Kasumi-1 (cell line): Measurements from ENCODE around the gene ARID1B.

ENCODE experiments used
- DNase-seq, 2 experiments: peaks; one replicate each; lab custom pipeline; 2025; lab: John Stamatoyannopoulos, UW

ARID1B gene

GRCh38 chr6:157076451-157076822 lies 299.3 kb downstream of the ARID1B start:
- DNase-seq = no peak

- no peak for DNase-seq
These were observed 300.1 kb downstream of the ARID1B start for GRCh38 chr6:157077251-157077650.

DNA sequence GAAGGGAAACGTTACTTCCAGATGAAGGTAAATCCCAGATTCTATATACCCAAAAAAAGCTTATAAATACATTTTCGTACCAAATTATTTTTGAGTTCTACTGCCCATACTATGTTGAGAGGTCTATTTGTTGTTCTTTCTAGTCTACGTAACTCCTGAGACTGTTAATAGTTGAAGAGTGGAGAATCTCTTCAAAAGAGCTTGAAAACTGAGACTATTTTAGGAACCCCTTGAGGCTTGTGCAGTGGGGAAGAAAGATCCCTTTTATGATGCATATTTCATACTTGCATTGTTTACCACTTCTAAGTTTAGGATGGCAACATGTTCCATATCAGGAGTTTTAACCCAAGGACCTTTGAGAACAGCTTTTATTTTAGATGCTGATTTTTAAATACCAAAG lies 301.1 kb downstream of the ARID1B start:
- no peak for DNase-seq

DNA sequence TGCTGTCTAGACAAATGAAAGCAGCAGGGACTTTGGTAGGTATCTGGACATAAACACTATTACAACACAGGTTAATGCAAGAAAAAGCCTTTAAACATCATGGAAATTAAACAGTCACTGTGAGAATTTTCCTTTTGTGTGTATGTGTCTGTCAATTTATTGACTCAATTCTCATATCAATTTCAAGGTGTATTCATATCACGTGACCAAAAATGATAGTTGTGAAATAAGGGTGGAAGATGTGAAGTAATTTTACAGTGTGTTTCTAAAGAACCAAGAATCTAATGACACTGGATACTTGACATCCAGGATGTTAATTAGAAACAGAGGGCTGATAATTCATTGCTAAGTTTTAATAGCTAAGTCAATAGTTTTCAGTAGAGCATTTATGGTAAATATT lies 302.1 kb downstream of the ARID1B start:
- no peak for DNase-seq

GRCh38 chr6:157079771-157080170 lies 302.6 kb downstream of the ARID1B start:
- DNase-seq = peak; percentile 43 to 47

GRCh38 chr6:157080986-157081391 lies 303.8 kb downstream of the ARID1B start:
- DNase-seq = no peak

- no peak for DNase-seq
These were observed 306.2 kb downstream of the ARID1B start for GRCh38 chr6:157083343-157083742.

DNA sequence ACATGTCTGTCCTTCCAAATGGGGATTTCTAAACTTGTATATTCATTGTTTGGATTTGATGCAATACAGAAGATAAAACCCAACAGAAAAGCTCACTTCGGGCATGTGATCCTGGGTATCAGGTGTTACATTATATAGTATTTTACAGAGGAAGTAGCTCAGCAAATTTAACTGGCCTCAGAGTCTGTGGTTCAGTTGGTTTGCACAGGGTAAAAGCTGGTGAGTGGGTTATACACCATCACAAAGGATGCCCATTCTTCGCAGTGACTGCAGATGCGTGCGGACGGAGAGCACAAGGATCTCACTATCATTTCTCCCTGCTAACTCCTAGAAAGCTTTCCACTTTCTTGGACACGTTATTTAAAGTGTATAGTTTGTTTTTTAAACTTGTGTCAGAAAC lies 309.5 kb downstream of the ARID1B start:
- no peak for DNase-seq

GRCh38 chr6:157087974-157088373 lies 310.8 kb downstream of the ARID1B start:
- no peak for DNase-seq

- DNase-seq = no peak
These were observed 311.7 kb downstream of the ARID1B start for GRCh38 chr6:157088841-157089240.

GRCh38 chr6:157089258-157089657 lies 312.1 kb downstream of the ARID1B start:
- no peak for DNase-seq

GRCh38 chr6:157089851-157090250 lies 312.7 kb downstream of the ARID1B start:
- DNase-seq = no peak

DNA sequence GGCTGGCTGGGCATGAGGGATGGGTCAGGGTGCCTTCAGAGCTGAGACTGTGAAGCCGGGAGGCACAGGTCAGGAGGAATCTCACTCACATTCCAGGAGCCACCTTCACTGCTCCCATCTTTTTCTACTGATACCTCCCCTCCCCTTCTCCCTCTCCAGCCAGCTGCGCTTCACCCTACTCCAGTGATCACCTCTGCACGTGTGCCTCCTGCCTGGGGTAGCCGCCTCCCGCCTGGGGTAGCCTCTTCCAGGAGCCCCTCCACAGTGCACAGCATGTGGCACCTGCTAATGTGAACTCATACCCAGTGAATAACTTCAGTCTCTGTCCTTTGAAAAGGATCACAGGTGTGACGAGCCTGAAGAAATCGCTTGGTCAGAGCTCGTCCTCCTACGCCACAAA lies 313.6 kb downstream of the ARID1B start:
- no peak for DNase-seq

DNA sequence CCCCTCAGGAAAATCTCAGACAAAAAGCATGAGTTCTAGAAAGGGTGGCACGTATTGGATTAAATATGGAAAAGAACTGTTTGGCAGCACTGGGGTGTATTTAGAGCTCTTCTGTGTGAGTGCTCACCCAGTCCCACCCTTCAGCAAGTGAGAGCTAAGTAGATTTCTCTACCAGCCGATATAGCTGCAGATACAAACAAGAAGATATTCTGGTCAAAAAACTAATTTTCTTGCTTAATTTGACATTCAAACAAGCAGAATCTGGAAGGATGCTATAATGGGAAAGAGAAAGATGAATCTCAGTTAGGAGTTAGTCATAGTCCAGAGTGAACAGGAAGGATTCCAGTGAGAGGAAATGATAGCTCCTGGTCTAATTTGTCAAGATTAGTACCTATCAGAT lies 314.1 kb downstream of the ARID1B start:
- DNase-seq = no peak

DNA sequence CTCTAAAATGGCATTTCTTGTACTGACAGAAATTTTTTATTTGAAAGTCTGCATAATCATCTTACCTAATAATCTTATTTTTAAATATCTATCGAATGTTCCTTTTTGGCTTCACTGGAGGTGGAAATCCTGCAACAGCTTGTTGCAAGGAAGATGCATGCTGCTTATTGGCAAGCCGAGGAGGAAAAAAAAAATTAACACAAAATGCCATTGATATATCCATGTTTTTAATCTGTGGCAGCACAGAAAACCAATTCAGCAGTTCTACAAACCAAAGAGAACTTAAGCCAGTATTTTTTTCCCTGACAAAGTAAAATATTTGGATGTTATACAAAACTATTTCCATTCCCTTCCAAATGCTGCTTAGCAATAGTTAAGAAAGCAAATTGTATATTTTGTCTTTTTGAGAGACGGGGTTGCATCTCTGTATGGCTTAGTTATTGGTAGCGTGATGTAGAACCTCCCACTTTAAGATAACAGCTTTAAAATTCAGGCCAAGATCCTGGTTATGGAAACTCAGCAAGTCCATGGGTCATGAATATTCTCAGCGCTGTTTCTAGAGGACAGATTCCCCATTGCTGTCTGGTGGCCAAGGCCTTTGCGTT lies 314.8 kb downstream of the ARID1B start:
- DNase-seq = no peak

DNA sequence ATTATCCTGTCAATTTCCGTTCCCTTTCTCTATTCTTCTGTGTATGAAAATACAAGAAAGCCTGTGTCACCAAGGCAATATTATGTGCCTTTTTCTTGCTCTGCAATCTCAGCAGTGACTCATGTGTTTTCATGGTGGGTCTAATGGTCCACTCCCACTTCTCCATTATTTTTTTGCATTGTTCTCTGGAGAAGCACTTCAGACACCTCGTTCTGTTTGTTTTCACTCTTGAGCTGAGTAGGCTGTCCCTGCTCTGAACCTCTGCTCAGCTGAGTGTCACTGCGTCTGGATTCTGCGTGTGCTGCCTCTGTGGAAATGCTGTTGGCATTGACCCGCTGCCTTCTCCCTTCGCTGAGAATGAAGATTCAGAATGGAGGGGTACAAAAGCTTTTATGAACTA lies 315.6 kb downstream of the ARID1B start:
- DNase-seq = no peak

GRCh38 chr6:157093536-157093935 lies 316.4 kb downstream of the ARID1B start:
- no peak for DNase-seq

DNA sequence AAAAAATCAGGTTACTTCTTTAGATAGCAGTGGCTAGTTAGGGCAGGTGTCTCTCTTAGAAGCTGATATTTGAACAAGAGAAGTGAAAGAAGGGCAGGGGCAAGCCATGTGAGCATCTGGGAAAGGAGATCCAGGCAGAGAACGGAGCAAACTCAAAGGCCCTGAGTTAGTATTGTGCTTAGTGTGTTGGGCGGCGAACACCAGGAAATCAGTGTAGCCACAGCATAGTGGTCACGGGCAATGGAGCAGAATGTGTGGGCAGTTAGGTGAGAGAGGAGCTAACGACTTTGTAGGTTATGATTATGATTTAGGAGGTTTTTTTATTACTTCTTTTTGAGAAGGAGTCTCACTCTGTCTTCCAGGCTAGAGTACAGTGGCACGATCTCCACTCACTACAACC lies 316.9 kb downstream of the ARID1B start:
- DNase-seq = no peak

DNA sequence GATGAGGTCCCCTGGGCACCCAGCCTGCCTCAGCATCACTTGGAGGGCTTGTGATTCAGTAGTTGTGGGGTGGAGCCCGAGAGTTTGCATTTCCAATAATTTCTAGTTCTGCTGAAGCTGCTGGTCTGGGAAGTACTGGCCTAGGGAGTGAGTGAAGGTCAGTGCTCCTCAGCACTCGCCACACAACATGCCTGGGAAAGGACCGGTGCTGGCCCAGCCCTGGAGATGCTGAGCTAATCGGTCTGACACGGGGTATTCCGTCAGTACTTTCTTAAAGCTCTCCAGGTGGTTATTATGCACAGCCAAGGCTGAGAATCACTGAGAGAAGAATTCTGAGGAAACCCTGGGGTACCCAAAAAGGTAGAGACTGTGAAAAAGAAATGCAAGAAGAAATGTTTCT lies 317.9 kb downstream of the ARID1B start:
- no peak for DNase-seq

- DNase-seq = no peak
These were observed 318.4 kb downstream of the ARID1B start for GRCh38 chr6:157095569-157095968.

DNA sequence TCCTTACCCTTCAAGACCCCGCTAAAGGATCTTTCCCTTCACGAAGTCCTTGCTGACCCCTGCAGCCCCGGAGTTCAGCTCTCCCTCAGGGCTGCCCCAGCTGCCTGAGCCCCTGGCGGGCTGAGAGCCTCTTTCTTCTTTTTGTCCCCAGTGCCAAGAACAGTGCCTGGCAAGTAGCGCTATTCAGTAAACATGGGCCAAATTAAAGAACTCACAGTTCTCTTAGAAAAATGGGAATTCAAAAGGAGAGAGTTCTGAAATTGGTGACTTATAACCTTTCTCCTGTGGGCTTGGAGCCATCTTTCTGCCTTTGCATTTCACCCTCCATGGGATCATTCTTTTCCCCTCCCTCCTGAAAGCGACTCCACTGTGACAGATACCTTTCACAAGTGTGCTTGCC lies 318.9 kb downstream of the ARID1B start:
- no peak for DNase-seq

GRCh38 chr6:157096522-157096921 lies 319.3 kb downstream of the ARID1B start:
- no peak for DNase-seq

DNA sequence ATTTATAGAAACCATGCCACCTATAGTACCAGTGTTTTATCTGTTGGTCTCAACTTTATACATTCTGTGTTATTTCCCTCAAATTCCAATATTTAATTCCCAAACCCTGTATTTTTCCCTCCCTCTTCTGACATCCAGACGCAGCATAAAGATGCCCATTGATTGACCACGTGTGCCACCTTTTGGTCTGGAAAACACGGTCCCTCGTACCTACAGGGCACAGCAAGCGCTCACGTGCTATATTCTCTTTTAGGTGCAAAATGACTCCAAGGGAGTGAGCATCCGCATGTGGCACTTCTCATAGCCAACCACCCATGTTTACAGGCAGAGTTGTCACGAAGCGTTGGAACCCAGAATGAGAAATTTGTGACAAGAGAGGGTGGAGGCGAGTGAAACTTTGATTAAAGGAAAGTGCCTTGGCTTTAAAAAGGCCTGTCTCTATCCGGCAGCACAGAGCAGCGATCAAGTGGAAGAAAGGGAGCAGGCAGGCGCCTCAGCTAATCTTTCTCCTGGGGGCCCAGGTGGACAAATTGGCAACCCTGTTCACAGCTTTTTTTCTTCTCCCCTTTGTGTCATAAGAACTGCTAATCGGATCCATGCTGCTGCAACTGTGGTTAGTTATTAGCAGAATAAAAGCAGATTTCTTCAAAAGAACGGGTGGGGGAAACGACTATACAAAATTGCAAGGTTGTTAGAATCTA lies 320.2 kb downstream of the ARID1B start:
- no peak for DNase-seq

GRCh38 chr6:157098999-157099398 lies 321.8 kb downstream of the ARID1B start:
- no peak for DNase-seq
